ENCODE data around the gene ACTN2. TPM values are rescaled to one million over a fixed set of nuclear protein-coding genes. Genes with fewer than 3 reads are reported as not detected.
"Not testable (repeated sequence)": the region's sequence is repeated elsewhere in the genome, so short reads cannot be mapped to it uniquely, and the experiment has no call there.

The ACTN2 gene
- not detected for total RNA-seq

- peak in 2 of 3 donors; percentile 59 to 63 for DNase-seq (ENCODE audit: low read depth in 2 of 3, low spot score in 2 of 3)
Measured at GRCh38 chr1:236685917-236686814, at the start of gene ACTN2. Gene ACTN2 (plus strand): TSS chr1:236686499. CDS start chr1:236686674, 175 bp downstream.

DNA sequence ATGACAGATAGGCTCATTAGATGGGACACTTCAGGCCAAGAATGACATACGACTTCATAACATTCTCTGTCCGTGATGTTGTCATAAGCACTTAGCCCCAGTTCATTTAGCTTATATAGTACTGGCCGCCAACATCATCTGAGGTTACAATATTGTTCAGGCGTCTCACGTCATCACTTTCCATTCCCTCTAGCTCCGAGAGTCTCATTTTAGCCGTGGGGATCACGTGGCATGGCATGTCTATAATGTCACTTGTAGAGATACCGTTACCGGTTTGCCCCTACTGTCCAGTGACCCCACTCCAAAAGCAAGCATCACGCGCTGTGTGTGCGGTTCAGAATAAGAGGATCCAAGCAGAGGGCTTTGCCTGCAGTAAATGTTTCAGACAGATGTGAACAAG, 47.4 kb upstream of the ACTN2 start:
- DNase-seq (ENCODE audit: low read depth in 2 of 3, low spot score in 2 of 3): no peak

DNA sequence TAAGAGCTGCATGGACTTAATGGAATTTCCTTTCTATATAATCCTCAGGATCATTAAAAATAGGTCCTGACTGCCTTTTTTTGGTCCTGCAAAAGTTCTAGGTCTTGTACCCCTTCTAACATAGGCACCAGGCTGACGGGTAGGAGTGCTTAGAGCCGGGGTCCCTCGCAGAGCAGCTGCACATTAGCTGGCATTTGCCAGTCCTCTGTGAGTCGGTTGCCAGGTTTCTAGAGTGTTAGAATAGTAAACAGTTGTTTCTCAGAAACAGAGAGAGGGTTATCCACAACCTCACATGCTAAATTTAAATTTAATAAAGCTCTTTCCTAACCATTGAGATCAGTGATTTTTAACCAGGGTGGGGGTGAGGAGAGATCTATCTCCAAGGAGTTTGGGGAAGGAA, 46.6 kb upstream of the ACTN2 start:
- DNase-seq (ENCODE audit: low read depth in 2 of 3, low spot score in 2 of 3): no peak

GRCh38 chr1:236642763-236643162, 43.5 kb upstream of the ACTN2 start:
- no peak for DNase-seq (ENCODE audit: low read depth in 2 of 3, low spot score in 2 of 3)

- DNase-seq (ENCODE audit: low read depth in 2 of 3, low spot score in 2 of 3): no peak
Measured at GRCh38 chr1:236645016-236645680, 41.2 kb upstream of the ACTN2 start.

- DNase-seq (ENCODE audit: low read depth in 2 of 3, low spot score in 2 of 3): no peak
Measured at GRCh38 chr1:236654511-236654910, 31.8 kb upstream of the ACTN2 start.

DNA sequence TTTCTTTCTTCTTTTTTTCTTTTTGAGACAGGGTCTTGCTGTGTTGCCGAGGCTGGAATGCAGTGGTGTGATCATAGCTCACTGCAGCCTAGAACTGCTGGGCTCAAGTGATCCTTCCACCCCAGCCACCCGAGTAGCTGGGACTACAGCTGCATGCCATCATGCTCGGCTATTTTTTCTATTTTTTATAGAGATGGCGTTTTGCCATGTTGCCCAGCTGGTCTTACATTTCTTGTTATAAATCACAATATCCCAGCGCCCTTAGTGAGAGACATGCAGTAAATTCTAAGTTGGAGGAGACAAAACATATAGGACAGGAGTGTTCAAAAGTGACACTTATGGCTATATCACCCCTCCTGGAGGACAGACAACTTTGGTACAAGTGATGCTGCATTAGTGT, 31.3 kb upstream of the ACTN2 start:
- no peak for DNase-seq (ENCODE audit: low read depth in 2 of 3, low spot score in 2 of 3)

DNA sequence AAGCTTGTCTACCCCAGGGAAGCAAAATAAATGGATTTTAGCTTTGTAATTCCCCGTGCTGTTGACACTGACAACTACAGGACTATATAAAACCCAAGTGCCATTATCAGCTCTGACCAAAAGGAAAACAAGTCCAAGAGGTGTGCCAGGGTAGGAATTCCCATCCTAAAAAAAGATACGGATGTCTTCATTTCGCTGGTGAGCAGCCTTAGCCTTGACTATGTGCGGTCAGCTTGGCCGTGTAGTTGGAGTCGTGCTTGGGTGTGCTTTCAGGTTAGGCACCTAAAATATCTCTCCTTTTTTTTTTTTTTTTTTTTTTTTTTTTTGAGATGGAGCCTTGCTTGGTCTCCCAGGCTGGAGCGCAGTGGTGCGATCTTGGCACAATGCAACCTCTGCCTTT, 28.9 kb upstream of the ACTN2 start:
- no peak for DNase-seq (ENCODE audit: low read depth in 2 of 3, low spot score in 2 of 3)

- DNase-seq (ENCODE audit: low read depth in 2 of 3, low spot score in 2 of 3): no peak
Measured at GRCh38 chr1:236659792-236660587, 26.3 kb upstream of the ACTN2 start.

DNA sequence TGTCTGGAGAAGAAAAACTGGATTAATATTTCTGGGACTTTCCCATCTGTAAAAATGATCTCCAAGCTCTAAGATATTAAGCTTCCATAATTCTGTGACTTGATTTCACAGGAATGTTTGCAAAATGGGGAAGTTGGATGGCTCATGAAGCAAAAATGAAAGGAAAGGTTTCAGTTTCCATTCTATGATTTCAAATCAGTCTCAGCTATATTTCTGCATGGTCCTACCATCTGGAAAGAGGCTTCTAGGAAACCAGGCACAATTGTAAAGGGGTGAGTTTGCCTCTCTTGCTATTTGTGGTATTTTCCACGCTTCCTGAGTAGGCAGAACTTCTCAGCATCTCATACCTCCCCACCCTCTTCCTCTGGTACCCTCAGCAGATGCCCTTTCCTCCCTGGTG, 22.4 kb upstream of the ACTN2 start:
- no peak for DNase-seq (ENCODE audit: low read depth in 2 of 3, low spot score in 2 of 3)

DNA sequence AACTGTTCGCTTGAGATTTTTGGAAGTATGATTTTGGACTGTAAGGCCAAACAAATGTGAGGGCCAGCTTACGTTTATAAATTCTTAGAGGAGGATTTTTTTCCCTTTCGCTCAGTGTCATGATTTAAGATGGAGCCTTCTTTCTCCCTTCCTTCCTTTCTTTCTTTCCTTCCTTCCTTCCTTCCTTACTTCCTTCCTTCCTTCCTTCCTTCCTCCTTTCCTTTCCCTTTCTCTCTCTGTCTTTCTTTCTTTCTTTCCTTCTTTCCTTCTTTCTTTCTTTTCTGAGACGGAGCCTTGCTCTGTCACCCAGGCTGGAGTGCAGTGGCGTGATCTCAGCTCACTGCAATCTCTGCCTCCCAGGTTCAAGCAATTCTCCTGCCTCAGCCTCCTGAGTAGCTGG, 17.4 kb upstream of the ACTN2 start:
- not testable (repeated sequence) for DNase-seq (ENCODE audit: low read depth in 2 of 3, low spot score in 2 of 3)

GRCh38 chr1:236670060-236670459, 16.2 kb upstream of the ACTN2 start:
- DNase-seq (ENCODE audit: low read depth in 2 of 3, low spot score in 2 of 3): no peak

GRCh38 chr1:236673289-236673919, 12.9 kb upstream of the ACTN2 start:
- no peak for DNase-seq (ENCODE audit: low read depth in 2 of 3, low spot score in 2 of 3)

- no peak for DNase-seq (ENCODE audit: low read depth in 2 of 3, low spot score in 2 of 3)
Measured at GRCh38 chr1:236677641-236678235, 8.6 kb upstream of the ACTN2 start.

GRCh38 chr1:236681219-236681618, 5.1 kb upstream of the ACTN2 start:
- DNase-seq (ENCODE audit: low read depth in 2 of 3, low spot score in 2 of 3): no peak

GRCh38 chr1:236685205-236685916, 938 bp upstream of the ACTN2 start:
- no peak for DNase-seq (ENCODE audit: low read depth in 2 of 3, low spot score in 2 of 3)

DNA sequence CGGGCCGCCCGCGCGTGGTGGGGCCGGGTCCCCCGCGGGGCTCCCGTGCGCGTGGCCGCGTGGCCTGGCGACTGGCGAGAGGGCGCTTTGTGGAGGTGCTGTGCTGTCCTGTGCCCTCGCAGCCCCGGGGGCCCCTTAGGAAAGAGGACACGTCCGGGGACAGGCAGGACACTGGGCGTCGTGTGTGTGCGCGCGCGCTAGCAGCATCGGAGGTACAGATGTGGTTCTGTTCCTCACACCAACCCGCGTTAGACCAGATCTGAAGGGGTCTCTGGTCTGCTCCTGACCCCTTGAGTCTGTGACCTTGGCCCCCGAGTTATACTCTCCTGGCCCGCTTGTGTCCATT, 489 bp downstream of the ACTN2 start:
- no peak for DNase-seq (ENCODE audit: low read depth in 2 of 3, low spot score in 2 of 3)

GRCh38 chr1:236687273-236687672, 974 bp downstream of the ACTN2 start:
- DNase-seq (ENCODE audit: low read depth in 2 of 3, low spot score in 2 of 3): no peak

DNA sequence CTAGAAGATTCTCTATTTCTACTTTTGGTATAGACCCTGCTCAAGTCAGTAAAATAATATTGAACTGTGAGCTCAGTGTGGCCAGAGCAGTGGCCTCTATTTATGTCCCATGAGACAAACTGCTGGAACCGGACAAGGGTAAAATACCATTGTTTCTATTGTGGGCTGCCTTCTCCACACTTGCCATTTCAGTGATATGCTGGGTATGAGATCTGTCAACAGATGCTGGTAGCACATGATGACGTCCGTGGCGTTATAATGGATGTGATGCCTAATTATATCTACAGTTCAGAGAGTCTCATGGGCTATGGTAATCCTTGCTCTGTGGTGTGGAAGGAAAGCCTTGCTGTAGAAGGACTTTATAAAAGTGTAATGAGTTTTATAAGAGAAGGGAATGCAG, 2.4 kb downstream of the ACTN2 start:
- DNase-seq (ENCODE audit: low read depth in 2 of 3, low spot score in 2 of 3): no peak
